Measurements from ENCODE around the gene STK35. TPM values are rescaled to one million over a fixed set of nuclear protein-coding genes. Genes with fewer than 3 reads are reported as not detected.

Gene STK35
- total and polyA plus RNA-seq, 9 of the 15 experiments (the other 6 are each of a cell fraction or from before 2014, with no cell fraction given) = 1.0 to 11.0 (median 6.3) TPM

DNA sequence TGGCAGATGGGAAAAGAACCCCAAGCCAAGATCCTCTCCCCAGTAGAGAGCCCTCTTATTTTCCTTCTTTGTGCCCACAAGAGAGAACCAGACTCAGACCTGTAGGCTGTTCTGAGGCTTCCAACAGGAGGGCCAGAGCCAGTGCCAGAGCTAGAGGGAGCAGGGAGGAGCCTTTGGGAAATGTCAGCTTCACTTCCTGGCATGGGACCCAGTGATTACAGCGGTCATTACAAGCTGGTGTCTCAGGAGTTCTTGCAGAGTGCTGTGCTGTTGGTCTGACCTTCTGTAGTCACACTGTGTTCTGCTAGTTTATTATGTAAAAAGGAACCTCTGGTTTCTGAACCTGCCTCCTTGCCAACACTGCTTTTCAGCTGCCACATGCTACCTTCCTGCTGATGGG, 38.9 kb downstream of the STK35 start (continued):
- TF ChIP-seq, protein P1, sequence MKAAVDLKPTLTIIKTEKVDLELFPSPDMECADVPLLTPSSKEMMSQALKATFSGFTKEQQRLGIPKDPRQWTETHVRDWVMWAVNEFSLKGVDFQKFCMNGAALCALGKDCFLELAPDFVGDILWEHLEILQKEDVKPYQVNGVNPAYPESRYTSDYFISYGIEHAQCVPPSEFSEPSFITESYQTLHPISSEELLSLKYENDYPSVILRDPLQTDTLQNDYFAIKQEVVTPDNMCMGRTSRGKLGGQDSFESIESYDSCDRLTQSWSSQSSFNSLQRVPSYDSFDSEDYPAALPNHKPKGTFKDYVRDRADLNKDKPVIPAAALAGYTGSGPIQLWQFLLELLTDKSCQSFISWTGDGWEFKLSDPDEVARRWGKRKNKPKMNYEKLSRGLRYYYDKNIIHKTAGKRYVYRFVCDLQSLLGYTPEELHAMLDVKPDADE (conservative IDR thresholded peaks at IDR 0.05; ENCODE audit: control insufficient read depth, low read depth, low read length) = no peak
- TF ChIP-seq NBN (IDR thresholded peaks at IDR 0.05; ENCODE audit: low read depth) (no peak), MAFK (IDR thresholded peaks at IDR 0.05; ENCODE audit: low read length) (no peak)

DNA sequence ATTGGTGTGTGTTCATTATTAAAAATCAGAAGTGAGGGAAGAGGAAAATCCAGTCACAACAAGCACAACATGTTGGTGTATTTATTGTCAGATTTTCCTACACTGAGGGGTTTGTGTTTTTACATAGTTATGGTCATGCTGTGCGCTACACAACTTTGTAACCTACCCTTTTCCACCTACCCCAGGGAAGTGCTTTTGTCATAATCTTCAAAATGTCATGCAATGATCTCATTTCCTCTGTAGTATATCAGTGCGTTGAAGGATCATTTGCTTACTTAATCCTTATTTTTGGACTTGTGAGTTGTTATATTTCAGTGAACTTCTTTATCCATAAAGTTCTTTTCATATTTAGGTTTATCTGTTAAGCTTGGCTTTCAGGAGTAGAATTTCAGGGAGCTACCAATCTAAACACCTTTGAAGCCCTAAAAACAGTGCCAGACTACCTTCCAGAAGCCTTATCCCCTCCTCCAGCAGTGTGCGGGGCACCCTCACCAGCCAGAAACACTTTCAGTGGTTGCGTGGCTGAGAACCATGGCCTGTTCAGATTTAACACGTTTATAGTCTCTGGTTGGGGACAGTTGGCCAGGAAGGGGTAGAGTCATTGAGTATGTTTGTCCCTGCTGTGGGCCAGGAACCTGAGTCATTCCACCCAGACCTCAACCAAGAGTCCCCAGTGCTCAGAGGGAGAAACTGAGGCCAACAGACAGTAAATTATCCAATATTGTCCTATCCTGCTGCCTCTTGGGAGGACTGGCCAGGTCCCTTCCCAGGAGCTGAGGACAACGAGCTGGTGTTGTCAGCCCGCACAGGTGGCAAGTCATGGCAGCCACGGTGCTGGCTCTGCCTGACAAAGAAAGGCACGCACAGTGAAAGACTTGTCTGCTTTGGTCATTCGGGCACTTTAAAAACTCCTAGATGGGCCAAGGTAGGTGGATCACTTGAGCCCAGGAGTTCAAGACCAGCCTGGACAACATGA, 40.3 kb downstream of the STK35 start:
- peaks cover 4% of the 10 kb centered on the region; the same call in 1 of the 3 replicates for H3K36me3 ChIP-seq (ENCODE audit: control insufficient read depth, insufficient read depth, low read length)
- in situ Hi-C loops (cut with MboI) = no loop called here
- ChIA-PET POLR2A (no interaction called here), CTCF (ENCODE audit: low intra/inter-chr PET ratio) (no interaction called here)
- no peak overlapping the region for H3K9ac ChIP-seq (ENCODE audit: insufficient read depth in 1 of 2, low read depth in 2 of 2, low read length in 2 of 2)
- H4K20me1 ChIP-seq (replicated peaks; ENCODE audit: control insufficient read depth, insufficient read depth, low read length) = peaks cover 9% of the 10 kb centered on the region; the same call in 1 of the 2 replicates
- no peaks in the 10 kb centered on the region for H3K9me1 ChIP-seq (ENCODE audit: control insufficient read depth, insufficient read depth, low read length)
- DNase-seq (ENCODE audit: extremely low read depth in 1 of 4, low spot score in 3 of 4) = no peak
- H3K9me3 ChIP-seq (replicated peaks; ENCODE audit: control insufficient read depth, insufficient read depth, low read depth, low read length) = no peaks in the 10 kb centered on the region
- no peak for ATAC-seq
- H3K27me3 ChIP-seq (ENCODE audit: control insufficient read depth in 2 of 2, insufficient read depth in 2 of 2, low read length in 2 of 2) = no peaks in the 10 kb centered on the region
- H3K79me2 ChIP-seq (ENCODE audit: control insufficient read depth, insufficient read depth, low read length) = no peaks in the 10 kb centered on the region
- H3K4me1 ChIP-seq (replicated peaks in 1 of 2; ENCODE audit: control insufficient read depth in 2 of 2, insufficient read depth in 2 of 2, low read length in 2 of 2) = no peaks in the 10 kb centered on the region
- no peak for FAIRE-seq
- H3K4me3 ChIP-seq = no peak overlapping the region
- intact Hi-C loops (cut with micrococcal nuclease) = no loop called here
- no peak overlapping the region for H2AFZ ChIP-seq (ENCODE audit: low read depth, low read length)
- BruUV-seq (replicated peaks) = no TSS peak
- TF ChIP-seq, protein P2, sequence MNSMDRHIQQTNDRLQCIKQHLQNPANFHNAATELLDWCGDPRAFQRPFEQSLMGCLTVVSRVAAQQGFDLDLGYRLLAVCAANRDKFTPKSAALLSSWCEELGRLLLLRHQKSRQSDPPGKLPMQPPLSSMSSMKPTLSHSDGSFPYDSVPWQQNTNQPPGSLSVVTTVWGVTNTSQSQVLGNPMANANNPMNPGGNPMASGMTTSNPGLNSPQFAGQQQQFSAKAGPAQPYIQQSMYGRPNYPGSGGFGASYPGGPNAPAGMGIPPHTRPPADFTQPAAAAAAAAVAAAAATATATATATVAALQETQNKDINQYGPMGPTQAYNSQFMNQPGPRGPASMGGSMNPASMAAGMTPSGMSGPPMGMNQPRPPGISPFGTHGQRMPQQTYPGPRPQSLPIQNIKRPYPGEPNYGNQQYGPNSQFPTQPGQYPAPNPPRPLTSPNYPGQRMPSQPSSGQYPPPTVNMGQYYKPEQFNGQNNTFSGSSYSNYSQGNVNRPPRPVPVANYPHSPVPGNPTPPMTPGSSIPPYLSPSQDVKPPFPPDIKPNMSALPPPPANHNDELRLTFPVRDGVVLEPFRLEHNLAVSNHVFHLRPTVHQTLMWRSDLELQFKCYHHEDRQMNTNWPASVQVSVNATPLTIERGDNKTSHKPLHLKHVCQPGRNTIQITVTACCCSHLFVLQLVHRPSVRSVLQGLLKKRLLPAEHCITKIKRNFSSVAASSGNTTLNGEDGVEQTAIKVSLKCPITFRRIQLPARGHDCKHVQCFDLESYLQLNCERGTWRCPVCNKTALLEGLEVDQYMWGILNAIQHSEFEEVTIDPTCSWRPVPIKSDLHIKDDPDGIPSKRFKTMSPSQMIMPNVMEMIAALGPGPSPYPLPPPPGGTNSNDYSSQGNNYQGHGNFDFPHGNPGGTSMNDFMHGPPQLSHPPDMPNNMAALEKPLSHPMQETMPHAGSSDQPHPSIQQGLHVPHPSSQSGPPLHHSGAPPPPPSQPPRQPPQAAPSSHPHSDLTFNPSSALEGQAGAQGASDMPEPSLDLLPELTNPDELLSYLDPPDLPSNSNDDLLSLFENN (IDR thresholded peaks at IDR 0.05; ENCODE audit: low read depth in 2 of 2, low read length in 2 of 2) = no peak
- no peak for TF ChIP-seq ZC3H11A (IDR thresholded peaks at IDR 0.05; ENCODE audit: low read depth, low read length)
- TF ChIP-seq IFI16 (CRISPR knock-in tag; IDR thresholded peaks at IDR 0.05) = no peak
- WGBS (ENCODE audit: insufficient coverage, low coverage, missing lambda C conversion rate) = 88% methylated on average over 9 of the region's 10 CpGs
- H3K4me2 ChIP-seq (ENCODE audit: insufficient read depth, low read length) = no peak overlapping the region
- no peak overlapping the region for H3K27ac ChIP-seq (ENCODE audit: extremely low read depth, low read depth, low read length)
